Muscle of back (tissue), 11 donors: ENCODE data around the gene COL23A1. TPM values are rescaled to one million over a fixed set of nuclear protein-coding genes. Genes with fewer than 3 reads are reported as not detected.

Experiments
- DNase-seq, 3 donors: peaks; one replicate each; pipeline versions ENCODE4 v3.0.0 to v3.0.0-alpha.2; 2013
- polyA plus RNA-seq, 10 donors: library from polyadenylated mRNA; unstranded; fragments of 120-200 nt; gene quantifications; one replicate each; pipeline ENCODE4 v1.2.1, GENCODE V29; 2013; ENCODE audit not compliant: insufficient read length in 10 of 10

COL23A1 gene
- polyA plus RNA-seq, 10 donors, result 0.67 to 13.2 (median 4.5) TPM

GRCh38 chr5:178347956-178348355 is 242.2 kb downstream of the COL23A1 start:
- no peak for DNase-seq

- no peak for DNase-seq
Observed at GRCh38 chr5:178346607-178347334, 243.4 kb downstream of the COL23A1 start.

GRCh38 chr5:178343306-178343705 is 246.9 kb downstream of the COL23A1 start:
- no peak for DNase-seq

- DNase-seq, result no peak
Observed at GRCh38 chr5:178341851-178342140, 248.4 kb downstream of the COL23A1 start.

GRCh38 chr5:178341091-178341850 is 248.9 kb downstream of the COL23A1 start:
- DNase-seq, result no peak

DNA sequence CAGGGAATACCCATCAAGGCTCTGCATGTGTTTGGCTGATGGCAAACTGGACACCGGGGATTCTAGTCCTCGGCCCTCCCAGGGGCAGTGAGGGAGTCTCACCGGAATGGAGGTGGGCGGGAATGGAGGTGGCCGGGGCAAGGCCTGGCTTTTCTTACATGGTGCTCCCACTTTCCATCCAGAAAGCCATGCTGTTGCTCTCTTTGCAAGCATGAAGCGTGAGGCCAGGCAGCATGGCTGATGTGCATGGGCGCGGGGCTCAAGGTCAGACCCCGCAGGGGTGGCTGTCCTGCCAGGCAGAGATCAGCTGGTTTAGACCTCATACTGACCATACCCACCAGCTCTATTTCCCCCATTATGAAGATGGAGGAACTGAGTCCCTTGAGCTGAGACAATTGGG is 249.6 kb downstream of the COL23A1 start:
- no peak for DNase-seq

GRCh38 chr5:178340187-178340586 is 250.0 kb downstream of the COL23A1 start:
- DNase-seq, result no peak

DNA sequence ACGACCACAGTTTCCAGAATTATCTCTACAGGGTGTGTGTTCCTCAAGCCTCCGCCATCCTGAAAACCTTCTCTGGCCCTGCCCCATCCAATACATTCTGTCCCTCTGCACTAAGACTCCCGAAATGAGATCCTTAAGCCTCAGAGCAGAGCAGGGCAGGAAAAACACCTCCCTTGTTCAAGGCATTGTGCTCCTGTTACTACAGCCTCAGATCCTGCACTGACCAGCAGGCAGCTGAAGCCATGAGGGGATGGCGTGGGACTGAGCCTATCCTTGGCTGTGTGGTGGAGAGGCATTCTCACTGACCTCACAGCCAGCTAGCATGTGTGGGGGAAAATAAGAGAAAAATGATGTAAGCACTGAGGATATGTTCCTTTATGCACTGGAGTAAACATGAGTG is 250.9 kb downstream of the COL23A1 start:
- no peak for DNase-seq

GRCh38 chr5:178338750-178339144 is 251.4 kb downstream of the COL23A1 start:
- no peak for DNase-seq

DNA sequence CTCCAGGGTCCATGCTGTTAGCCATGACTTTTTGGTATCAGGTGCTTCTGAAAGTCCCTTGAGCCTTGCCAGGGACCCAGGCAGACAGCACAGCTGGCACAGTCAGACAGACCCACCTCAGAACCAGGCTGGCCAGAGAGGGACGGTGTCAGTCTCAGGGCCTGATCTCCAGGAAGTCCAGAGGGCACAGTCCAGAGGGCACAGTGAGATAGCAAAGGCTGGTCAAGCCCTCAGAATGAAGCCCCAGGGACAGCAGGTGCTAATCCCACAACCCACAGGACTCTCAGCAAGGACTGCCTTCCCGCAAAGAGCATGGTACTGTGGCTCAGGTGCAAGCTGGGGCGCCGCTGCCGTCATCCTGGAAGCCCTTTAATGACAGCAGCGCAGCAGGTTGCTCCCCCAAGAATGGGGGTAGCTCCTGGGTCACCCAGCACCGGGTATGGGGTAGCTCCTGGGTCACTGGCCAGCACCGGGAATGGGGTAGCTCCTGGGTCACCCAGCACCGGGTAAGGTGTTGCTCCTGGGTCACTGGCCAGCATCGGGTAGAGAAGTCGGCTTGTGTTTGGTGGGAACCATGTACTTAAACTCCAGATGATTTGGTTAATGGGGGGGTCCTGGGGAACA is 252.0 kb downstream of the COL23A1 start:
- DNase-seq, result no peak

DNA sequence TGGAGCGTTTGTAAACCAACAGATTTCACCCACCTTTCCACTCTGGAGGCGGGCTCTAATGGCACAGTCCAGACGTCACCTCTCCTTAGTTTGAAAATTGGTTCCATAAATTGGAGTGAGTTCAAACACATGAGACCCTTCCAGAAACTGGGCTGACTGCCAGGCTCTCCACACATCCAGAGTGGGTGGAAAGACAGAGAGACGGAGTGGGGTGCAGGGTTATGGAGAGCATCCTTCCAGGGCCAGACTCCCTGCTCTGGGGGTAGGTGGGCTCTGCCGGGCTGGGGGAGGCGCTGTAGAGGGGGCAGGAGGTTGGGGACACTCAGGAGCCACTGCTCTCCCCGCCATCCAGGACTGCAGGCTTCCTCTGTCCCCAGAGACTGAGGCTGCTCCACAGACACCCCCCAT is 252.9 kb downstream of the COL23A1 start:
- no peak for DNase-seq

DNA sequence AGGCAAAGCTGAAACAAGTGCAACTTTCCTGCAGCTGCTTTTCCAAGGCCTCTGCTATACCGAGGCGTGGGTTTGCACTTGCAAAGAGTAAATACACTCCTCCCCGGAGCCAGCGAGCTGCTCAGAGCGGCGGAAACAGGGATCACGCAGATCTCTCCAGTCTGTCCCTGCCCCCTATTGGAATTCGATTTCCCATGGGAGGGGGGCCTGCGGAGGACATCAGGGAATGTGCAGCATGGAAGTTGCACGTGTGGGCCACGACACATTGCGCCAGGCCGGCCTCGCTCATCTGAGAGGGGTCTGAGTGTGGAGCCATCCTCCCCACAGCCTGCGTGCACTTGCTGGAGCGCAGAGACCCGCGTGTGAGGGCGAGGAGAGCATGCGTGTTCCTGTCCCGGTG is 253.3 kb downstream of the COL23A1 start:
- no peak for DNase-seq

DNA sequence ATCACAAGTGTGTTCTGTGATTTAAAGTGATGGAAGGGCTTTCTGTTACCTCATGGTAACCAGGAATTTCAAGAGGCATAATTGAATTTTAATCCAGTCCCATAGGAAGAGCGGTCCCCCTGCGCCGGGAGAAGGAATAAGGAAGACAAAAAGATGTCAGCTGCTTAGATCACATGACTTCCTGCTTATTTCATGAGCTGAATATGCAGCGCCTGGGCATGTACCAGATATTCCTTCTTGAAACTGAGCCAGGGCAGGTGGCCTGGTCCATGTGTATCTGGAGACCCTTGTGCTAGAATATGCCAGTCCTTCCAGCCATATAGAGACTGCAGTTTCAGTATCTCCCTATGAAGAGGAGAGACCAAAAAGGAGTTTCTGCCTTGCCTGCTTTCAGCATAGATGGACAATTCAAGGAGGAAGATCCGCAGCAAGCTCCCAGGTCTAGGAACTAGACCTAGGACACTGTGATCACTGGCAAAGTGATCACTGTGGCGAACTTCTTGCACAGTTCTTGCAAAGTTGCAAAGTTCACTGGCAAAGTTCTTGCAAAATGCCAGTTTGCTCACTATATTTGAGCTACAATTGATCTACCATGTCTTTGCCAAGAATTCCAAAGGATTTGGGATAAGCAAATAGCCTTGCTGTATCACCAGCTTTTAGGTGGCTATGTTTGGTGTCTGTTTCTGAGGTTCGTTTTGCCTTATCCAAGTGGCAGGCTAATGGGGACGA is 254.7 kb downstream of the COL23A1 start:
- DNase-seq, result no peak

- no peak for DNase-seq
Observed at GRCh38 chr5:178334861-178335260, 255.3 kb downstream of the COL23A1 start.

GRCh38 chr5:178333821-178334481 is 256.2 kb downstream of the COL23A1 start:
- DNase-seq, result no peak

DNA sequence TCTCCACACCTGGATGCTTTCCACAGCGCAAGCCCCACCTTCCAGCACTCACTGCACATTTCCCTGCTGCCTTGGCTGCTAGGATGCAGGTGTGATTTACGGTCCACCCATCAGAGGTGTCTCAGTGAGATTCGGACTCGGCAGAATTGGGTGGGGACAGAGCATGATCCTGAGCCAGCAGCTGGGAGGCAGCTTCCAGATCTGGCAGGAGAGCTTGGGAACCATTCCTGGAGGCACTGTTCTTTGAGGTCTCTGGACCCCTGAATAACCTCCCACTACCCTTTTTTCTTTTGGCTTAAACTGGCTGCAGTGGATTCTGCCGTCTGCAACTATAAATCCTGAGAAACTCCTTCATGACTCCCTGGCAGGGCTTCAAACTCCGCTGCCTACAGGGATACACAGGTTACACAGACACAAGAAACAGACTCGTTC is 258.0 kb downstream of the COL23A1 start:
- DNase-seq, result no peak

- DNase-seq, result peak; percentile 72 to 83 (median 78)
Observed at GRCh38 chr5:178331491-178331996, 258.6 kb downstream of the COL23A1 start.

- peak in 2 of 3 donors; percentile 34 to 57 for DNase-seq
Observed at GRCh38 chr5:178330791-178331404, 259.3 kb downstream of the COL23A1 start.

- DNase-seq, result peak in 2 of 3 donors; percentile 59 to 81
Observed at GRCh38 chr5:178328826-178329730, 261.1 kb downstream of the COL23A1 start.
